CD14-positive monocyte (primary cell): ENCODE data around the gene FAM163B. TPM values are rescaled to one million over a fixed set of nuclear protein-coding genes. Genes with fewer than 3 reads are reported as not detected.

Source experiments
- DNase-seq, 3 donors: peaks; one replicate each; pipeline ENCODE4 v3.0.0-alpha.2; 2011 to 2022
- H2AFZ ChIP-seq: 2 replicates; pipeline ENCODE4 v1.6.0; 2012; ENCODE audit warnings: mild to moderate bottlenecking, low read depth, low read length, inconsistent platforms; ENCODE audit not compliant: insufficient read depth, poor library complexity, severe bottlenecking
- H3K27ac ChIP-seq, 2 donors: 1 replicate in 1 of 2; 2 replicates in 1 of 2; pipeline ENCODE4 v1.5.1; 2012 to 2013; ENCODE audit warnings: low read length in 2 of 2, control low read depth in 1 of 2, inconsistent platforms in 1 of 2, low read depth in 1 of 2, mild to moderate bottlenecking in 1 of 2
- H3K27me3 ChIP-seq, 2 donors: one replicate each; pipeline versions ENCODE4 v1.6.0 to v1.6.1; 2011 to 2013; ENCODE audit warnings: low read length in 2 of 2; ENCODE audit not compliant: control insufficient read depth in 2 of 2, insufficient read depth in 2 of 2
- H3K36me3 ChIP-seq, 2 donors: replicated peaks in 1 of 2; 1 replicate in 1 of 2; 2 replicates in 1 of 2; pipeline versions ENCODE4 v1.5.1 to v1.6.1; 2012 to 2013; ENCODE audit warnings: low read length in 2 of 2, control low read depth in 1 of 2, inconsistent platforms in 1 of 2, mild to moderate bottlenecking in 1 of 2; ENCODE audit not compliant: insufficient read depth in 2 of 2, control insufficient read depth in 1 of 2
- H3K4me1 ChIP-seq, 2 donors: 1 replicate in 1 of 2; 2 replicates in 1 of 2; pipeline versions ENCODE4 v1.5.1 to v1.6.1; 2012 to 2013; ENCODE audit warnings: low read length in 2 of 2, control low read depth in 1 of 2, inconsistent platforms in 1 of 2, mild to moderate bottlenecking in 1 of 2, moderate library complexity in 1 of 2; ENCODE audit not compliant: insufficient read depth in 2 of 2, control insufficient read depth in 1 of 2
- H3K4me2 ChIP-seq: replicated peaks from 2 replicates; pipeline ENCODE3; 2012; ENCODE audit warnings: low read length, moderate library complexity, mild to moderate bottlenecking; ENCODE audit not compliant: poor library complexity, severe bottlenecking; ENCODE audit errors: extremely low read depth
- H3K4me3 ChIP-seq, 3 experiments: fragments of 200-600 bp in 1 of 3; sonication (generic) in 1 of 3; replicated peaks in 1 of 3; 1 replicate in 2 of 3; 2 replicates in 1 of 3; pipeline ENCODE4 v1.5.1; 2011 to 2013; ENCODE audit warnings: low read length in 3 of 3, mild to moderate bottlenecking in 3 of 3, control low read depth in 2 of 3, low read depth in 2 of 3, inconsistent platforms in 1 of 3, moderate library complexity in 1 of 3
- H3K79me2 ChIP-seq: 2 replicates; pipeline ENCODE4 v1.6.0; 2012; ENCODE audit warnings: mild to moderate bottlenecking, control low read depth, inconsistent platforms, low read length, moderate library complexity; ENCODE audit not compliant: insufficient read depth
- H3K9ac ChIP-seq: 2 replicates; pipeline ENCODE4 v1.6.0; 2017; ENCODE audit warnings: low read length, mild to moderate bottlenecking; ENCODE audit not compliant: insufficient read depth, poor library complexity, severe bottlenecking
- H3K9me3 ChIP-seq, 2 donors: replicated peaks in 1 of 2; 1 replicate in 1 of 2; 2 replicates in 1 of 2; pipeline versions ENCODE4 v1.5.1 to v1.6.1; 2012 to 2013; ENCODE audit warnings: low read length in 2 of 2, control low read depth in 1 of 2; ENCODE audit not compliant: control insufficient read depth in 1 of 2, insufficient read depth in 1 of 2
- H4K20me1 ChIP-seq: 2 replicates; pipeline ENCODE4 v1.6.0; 2012; ENCODE audit warnings: mild to moderate bottlenecking, low read length, control low read depth, moderate library complexity; ENCODE audit not compliant: insufficient read depth
- H3K27ac Mint-ChIP-seq, 7 donors: one replicate each; pipeline ENCODE4 v1.8.0; 2020; ENCODE audit warnings: mild to moderate bottlenecking in 7 of 7, mixed read lengths in 7 of 7, moderate library complexity in 6 of 7, inconsistent platforms in 2 of 7
- H3K27me3 Mint-ChIP-seq, 3 donors: one replicate each; pipeline ENCODE4 v1.8.0; 2021 to 2022; ENCODE audit warnings: low read depth in 3 of 3, mild to moderate bottlenecking in 3 of 3, mixed read lengths in 3 of 3, moderate library complexity in 3 of 3, inconsistent platforms in 1 of 3
- H3K36me3 Mint-ChIP-seq, 2 donors: one replicate each; pipeline ENCODE4 v1.8.0; 2020; ENCODE audit warnings: mixed read lengths in 2 of 2, inconsistent platforms in 1 of 2, mild to moderate bottlenecking in 1 of 2
- H3K4me1 Mint-ChIP-seq: one replicate; pipeline ENCODE4 v1.8.0; 2020; ENCODE audit warnings: mild to moderate bottlenecking, mixed read lengths
- H3K4me3 Mint-ChIP-seq, 2 donors: one replicate each; pipeline ENCODE4 v1.8.0; 2020; ENCODE audit warnings: mild to moderate bottlenecking in 2 of 2, mixed read lengths in 2 of 2, moderate library complexity in 1 of 2
- H3K9me3 Mint-ChIP-seq, 7 donors: one replicate each; pipeline ENCODE4 v1.8.0; 2020 to 2022; ENCODE audit warnings: mixed read lengths in 7 of 7, mild to moderate bottlenecking in 6 of 7, moderate library complexity in 6 of 7, inconsistent platforms in 2 of 7
- CTCF ChIP-seq: fragments of 200-600 bp; IDR thresholded peaks from one replicate; pipeline ENCODE4 v1.8.0; 2022; ENCODE audit warnings: antibody characterized with exemption, mild to moderate bottlenecking
- WGBS: methylation state at CpG from one replicate; pipeline ENCODE4 v1.1.5; 2013; ENCODE audit warnings: missing lambda C conversion rate; ENCODE audit not compliant: insufficient coverage; 5-methylcytosine and 5-hydroxymethylcytosine counted together
- intact Hi-C, 2 donors: fragments of 100-400 bp; cut with micrococcal nuclease; formaldehyde crosslinking; loops; one replicate each; pipeline versions ENCODE4 v1.15.0 to v1.15.1; 2023
- polyA plus RNA-seq, 3 donors: library from polyadenylated mRNA; depleted of rRNA in 1 of 3; unstranded in 2 of 3; stranded (reverse) in 1 of 3; fragments of 300-500 nt in 2 of 3; fragments of >200 nt in 1 of 3; fragmentation: Illumina TruSeq in 2 of 3; gene quantifications; 1 replicate in 2 of 3; 2 replicates in 1 of 3; pipeline ENCODE4 v1.2.3, GENCODE V29; 2012 to 2021

Gene FAM163B
- polyA plus RNA-seq, 3 donors = not detected

DNA sequence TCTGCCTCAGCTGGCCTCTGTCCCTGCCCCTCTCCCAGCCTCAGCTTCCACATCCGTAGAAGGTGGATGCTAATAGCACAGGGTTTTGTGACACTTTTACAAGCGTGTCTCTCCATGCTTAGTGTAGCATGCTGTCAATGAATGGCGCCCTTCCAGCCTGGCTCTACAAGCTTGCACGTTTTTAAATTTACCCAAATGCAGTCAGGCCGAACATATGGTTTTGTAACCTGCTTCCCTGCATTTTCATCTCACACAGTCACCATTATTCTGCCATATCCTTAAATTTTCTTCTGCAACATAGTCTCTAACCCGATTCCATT, 28.8 kb downstream of the FAM163B start:
- H2AFZ ChIP-seq = no peak overlapping the region
- Mint-ChIP-seq H3K36me3 (no peaks in the 10 kb centered on the region), H3K9me3 (peaks cover 0 to 2% (median 0%) of the 10 kb centered on the region in 7 donors), H3K27ac (no peak overlapping the region), H3K4me1 (peaks cover 3% of the 10 kb centered on the region), H3K27me3 (peaks cover 32 to 64% (median 55%) of the 10 kb centered on the region in 3 donors), H3K4me3 (peak overlapping the region in 1 of 2 donors; percentile 10)
- no peaks in the 10 kb centered on the region for H3K4me1 ChIP-seq
- H3K27ac ChIP-seq = no peak overlapping the region
- intact Hi-C loops = no loop called here
- H3K9ac ChIP-seq = no peak overlapping the region
- DNase-seq = no peak
- no peaks in the 10 kb centered on the region for H3K9me3 ChIP-seq
- peaks cover 2 to 48% of the 10 kb centered on the region in 2 donors for H3K27me3 ChIP-seq
- 93% methylated on average over 5 of the region's 6 CpGs for WGBS
- TF ChIP-seq CTCF = no peak
- H3K4me2 ChIP-seq = no peak overlapping the region
- no peaks in the 10 kb centered on the region for H3K36me3 ChIP-seq
- no peaks in the 10 kb centered on the region for H4K20me1 ChIP-seq
- H3K4me3 ChIP-seq = no peak overlapping the region
- H3K79me2 ChIP-seq = no peaks in the 10 kb centered on the region

DNA sequence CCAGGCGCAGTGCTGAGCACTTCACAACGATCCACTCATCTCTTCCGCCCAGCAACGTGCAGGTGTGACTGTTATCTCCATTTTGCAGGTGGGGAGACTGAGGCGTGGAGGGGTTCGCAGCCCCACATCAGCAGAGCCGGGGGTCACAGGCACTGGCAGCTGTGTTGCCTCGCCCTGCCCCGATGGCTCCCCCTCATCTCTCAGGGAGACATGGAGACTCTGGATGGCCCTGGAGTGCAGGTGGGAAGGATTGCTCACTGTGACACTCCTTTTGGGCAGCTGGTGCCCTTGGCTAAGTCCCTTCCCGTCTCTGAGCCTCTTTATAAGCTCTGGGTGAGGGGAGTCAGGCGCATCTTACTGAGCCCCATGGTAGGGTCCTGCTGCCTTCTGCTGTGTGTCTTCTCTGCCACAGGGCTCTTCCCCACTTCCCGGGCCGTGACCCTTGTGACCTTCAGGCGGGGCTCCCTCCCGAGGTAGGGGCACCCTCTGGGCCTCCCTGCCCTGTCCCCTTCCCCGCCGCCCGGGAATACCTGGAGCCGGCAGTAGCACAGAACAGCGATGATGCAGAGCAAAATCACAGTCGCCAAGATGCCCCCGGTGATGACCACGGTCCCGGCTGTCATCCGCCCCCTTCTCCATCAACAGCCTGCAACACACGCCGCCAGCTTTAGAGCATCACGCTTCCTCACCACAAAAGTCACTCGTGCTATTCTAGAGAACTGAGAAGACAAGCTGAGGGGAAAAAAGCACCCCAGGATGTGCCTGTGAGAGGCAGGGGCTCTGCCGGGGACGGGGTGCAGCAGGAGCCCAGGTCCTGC, 29.4 kb downstream of the FAM163B start:
- TF ChIP-seq CTCF = no peak
- H3K4me1 Mint-ChIP-seq = peaks cover 3% of the 10 kb centered on the region
- no peaks in the 10 kb centered on the region for H4K20me1 ChIP-seq
- no peaks in the 10 kb centered on the region for H3K79me2 ChIP-seq
- H3K27ac Mint-ChIP-seq = no peak overlapping the region
- DNase-seq = no peak
- peaks cover 27 to 58% (median 49%) of the 10 kb centered on the region in 3 donors for H3K27me3 Mint-ChIP-seq
- peaks cover 0 to 2% (median 0%) of the 10 kb centered on the region in 7 donors for H3K9me3 Mint-ChIP-seq
- WGBS = 88% methylated on average over 26 of the region's 31 CpGs
- no peak overlapping the region for H3K27ac ChIP-seq
- H3K9me3 ChIP-seq = no peaks in the 10 kb centered on the region
- H3K36me3 Mint-ChIP-seq = no peaks in the 10 kb centered on the region
- peak overlapping the region in 1 of 2 donors; percentile 15 for H3K4me3 Mint-ChIP-seq
- no peaks in the 10 kb centered on the region for H3K36me3 ChIP-seq
- H3K27me3 ChIP-seq = peaks cover 1 to 43% of the 10 kb centered on the region in 2 donors
- no peak overlapping the region for H3K9ac ChIP-seq
- H3K4me2 ChIP-seq = no peak overlapping the region
- no peak overlapping the region for H3K4me3 ChIP-seq
- H2AFZ ChIP-seq = no peak overlapping the region
- intact Hi-C loops = no loop called here
- H3K4me1 ChIP-seq = no peaks in the 10 kb centered on the region
